Ectodermal cell (in vitro differentiated cells): Measurements from ENCODE around the gene RUVBL1.

Source experiments
- H3K27ac ChIP-seq: 2 replicates; pipeline ENCODE4 v1.7.0; 2013; ENCODE audit warnings: mild to moderate bottlenecking, low read depth, low read length; ENCODE audit not compliant: insufficient read depth, poor library complexity, severe bottlenecking
- H3K27me3 ChIP-seq: 2 replicates; pipeline ENCODE4 v1.7.0; 2013; ENCODE audit warnings: mild to moderate bottlenecking, low read length; ENCODE audit not compliant: insufficient read depth, control insufficient read depth, poor library complexity, severe bottlenecking
- H3K36me3 ChIP-seq: one replicate; pipeline ENCODE4 v1.7.0; 2013; ENCODE audit warnings: low read length; ENCODE audit not compliant: control insufficient read depth, insufficient read depth
- H3K4me1 ChIP-seq: one replicate; pipeline ENCODE4 v1.7.0; 2013; ENCODE audit warnings: low read length; ENCODE audit not compliant: control insufficient read depth, insufficient read depth
- H3K4me3 ChIP-seq: 2 replicates; pipeline ENCODE4 v1.7.0; 2013; ENCODE audit warnings: low read depth, low read length, control low read depth; ENCODE audit not compliant: insufficient read depth
- H3K9me3 ChIP-seq: 2 replicates; pipeline ENCODE4 v1.7.0; 2013; ENCODE audit warnings: mild to moderate bottlenecking, low read length, moderate library complexity; ENCODE audit not compliant: control insufficient read depth
- WGBS, 2 experiments: methylation state at CpG; one replicate each; pipeline ENCODE4 v1.1.7; 2013; ENCODE audit warnings: missing lambda C conversion rate in 2 of 2; 5-methylcytosine and 5-hydroxymethylcytosine counted together

RUVBL1 gene

DNA sequence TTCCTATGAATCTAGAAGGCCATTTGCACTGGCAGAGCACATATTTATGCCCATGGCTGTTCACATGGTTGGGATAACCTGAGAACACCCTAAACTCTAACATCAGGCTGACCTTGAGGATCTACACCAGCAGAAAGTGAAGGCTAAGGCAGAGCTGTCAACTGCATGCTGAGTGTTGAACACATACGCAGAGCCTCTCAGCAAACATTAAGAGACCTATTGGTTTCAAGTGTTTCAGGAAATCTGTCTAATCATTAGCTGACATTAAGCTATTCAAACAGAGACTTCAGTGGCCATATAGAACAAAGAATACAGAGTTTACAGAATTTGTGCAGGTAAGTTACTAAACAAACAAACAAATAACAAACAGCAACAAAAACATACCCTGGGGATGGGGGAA is 87.5 kb downstream of the RUVBL1 start:
- Histone ChIP-seq H3K9me3 (no peaks in the 10 kb centered on the region), H3K36me3 (no peaks in the 10 kb centered on the region), H3K27ac (no peak overlapping the region), H3K27me3 (peaks cover 10% of the 10 kb centered on the region), H3K4me1 (no peaks in the 10 kb centered on the region), H3K4me3 (no peak overlapping the region)
- WGBS, 2 experiments = 79 to 88% methylated on average over 1 of the region's 1 CpG

DNA sequence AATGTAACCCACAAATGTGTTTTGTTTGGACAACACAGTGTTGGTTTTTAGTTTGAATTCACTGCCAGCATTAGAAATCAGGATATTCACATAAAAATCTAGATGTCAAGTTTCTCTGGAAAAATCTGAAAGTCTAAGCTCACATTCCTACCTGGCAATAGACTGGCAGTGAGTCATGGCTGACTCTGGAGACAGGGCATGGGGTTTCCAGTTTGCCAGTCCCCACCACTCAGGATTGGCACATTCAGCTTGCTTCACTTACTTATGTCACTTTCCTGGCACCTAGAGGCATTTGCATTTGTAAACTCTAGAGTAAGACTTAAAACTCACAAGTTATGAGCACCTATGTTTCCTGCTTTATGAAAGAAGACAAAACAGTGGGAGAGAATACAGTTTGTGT is 90.5 kb downstream of the RUVBL1 start:
- Histone ChIP-seq H3K36me3 (no peaks in the 10 kb centered on the region), H3K27me3 (no peaks in the 10 kb centered on the region), H3K4me3 (no peak overlapping the region), H3K27ac (no peak overlapping the region), H3K4me1 (no peaks in the 10 kb centered on the region), H3K9me3 (no peaks in the 10 kb centered on the region)
